Measurements from ENCODE around the gene AGRN.
"Not testable (repeated sequence)": the region's sequence is repeated elsewhere in the genome, so short reads cannot be mapped to it uniquely, and the experiment has no call there.

DNA sequence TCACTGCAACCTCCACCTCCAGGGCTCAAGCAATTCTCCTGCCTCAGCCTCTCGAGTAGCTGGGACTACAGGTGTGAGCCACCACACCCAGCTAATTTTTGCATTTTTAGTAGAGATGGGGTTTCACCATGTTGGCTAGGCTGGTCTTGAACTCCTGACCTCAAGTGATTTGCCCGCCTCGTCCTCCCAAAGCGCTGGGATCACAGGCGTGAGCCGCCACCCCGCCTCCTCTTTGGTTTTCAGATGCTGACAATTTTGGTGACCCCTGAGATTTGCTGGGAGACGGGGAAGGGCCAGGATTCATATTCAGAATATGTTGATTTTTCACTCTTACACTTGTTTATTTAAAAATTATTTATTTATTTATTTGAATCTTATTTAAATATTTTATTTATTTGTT, 9.8 kb upstream of the AGRN start:
- not testable (repeated sequence) for TF ChIP-seq POLR2A, EP300 (IDR thresholded peaks at IDR 0.05)
- TF ChIP-seq, protein P1, sequence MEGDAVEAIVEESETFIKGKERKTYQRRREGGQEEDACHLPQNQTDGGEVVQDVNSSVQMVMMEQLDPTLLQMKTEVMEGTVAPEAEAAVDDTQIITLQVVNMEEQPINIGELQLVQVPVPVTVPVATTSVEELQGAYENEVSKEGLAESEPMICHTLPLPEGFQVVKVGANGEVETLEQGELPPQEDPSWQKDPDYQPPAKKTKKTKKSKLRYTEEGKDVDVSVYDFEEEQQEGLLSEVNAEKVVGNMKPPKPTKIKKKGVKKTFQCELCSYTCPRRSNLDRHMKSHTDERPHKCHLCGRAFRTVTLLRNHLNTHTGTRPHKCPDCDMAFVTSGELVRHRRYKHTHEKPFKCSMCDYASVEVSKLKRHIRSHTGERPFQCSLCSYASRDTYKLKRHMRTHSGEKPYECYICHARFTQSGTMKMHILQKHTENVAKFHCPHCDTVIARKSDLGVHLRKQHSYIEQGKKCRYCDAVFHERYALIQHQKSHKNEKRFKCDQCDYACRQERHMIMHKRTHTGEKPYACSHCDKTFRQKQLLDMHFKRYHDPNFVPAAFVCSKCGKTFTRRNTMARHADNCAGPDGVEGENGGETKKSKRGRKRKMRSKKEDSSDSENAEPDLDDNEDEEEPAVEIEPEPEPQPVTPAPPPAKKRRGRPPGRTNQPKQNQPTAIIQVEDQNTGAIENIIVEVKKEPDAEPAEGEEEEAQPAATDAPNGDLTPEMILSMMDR (IDR thresholded peaks at IDR 0.05): not testable (repeated sequence)

Measured in suprapubic skin (tissue), 3 donors.